Activated CD4-positive, alpha-beta memory T cell treated with anti-CD3 and anti-CD28 coated beads for 36 hours (primary cell): ENCODE data around the gene ARHGAP18. TPM values are rescaled to one million over a fixed set of nuclear protein-coding genes. Genes with fewer than 3 reads are reported as not detected.
A peak's percentile ranks its signal among the peaks of the same experiment; 100 is the strongest.

Source experiments
- CTCF ChIA-PET: fragments of 350-600 bp; sonication (Branson Sonifier 250); formaldehyde crosslinking; loops from one replicate; lab custom pipeline; 2021; ENCODE audit warnings: antibody characterized with exemption, inconsistent platforms; lab: Charles Lee
- POLR2A ChIA-PET: fragments of 350-600 bp; sonication (Branson Sonifier 250); formaldehyde crosslinking; loops from one replicate; lab custom pipeline; 2021; ENCODE audit warnings: antibody characterized with exemption; lab: Charles Lee
- DNase-seq: peaks from one replicate; pipeline ENCODE4 v3.0.0-alpha.2; 2020
- H3K27ac Mint-ChIP-seq: one replicate; pipeline ENCODE4 v1.8.0; 2021; ENCODE audit warnings: mixed read lengths
- H3K27me3 Mint-ChIP-seq: one replicate; pipeline ENCODE4 v1.8.0; 2021; ENCODE audit warnings: mixed read lengths
- H3K36me3 Mint-ChIP-seq: one replicate; pipeline ENCODE4 v1.8.0; 2021; ENCODE audit warnings: mixed read lengths
- H3K4me1 Mint-ChIP-seq: one replicate; pipeline ENCODE4 v1.8.0; 2021; ENCODE audit warnings: low read depth, mixed read lengths
- H3K4me3 Mint-ChIP-seq: one replicate; pipeline ENCODE4 v1.8.0; 2021; ENCODE audit warnings: mild to moderate bottlenecking, mixed read lengths
- H3K9me3 Mint-ChIP-seq: one replicate; pipeline ENCODE4 v1.8.0; 2021; ENCODE audit warnings: mixed read lengths
- intact Hi-C: fragments of 100-400 bp; cut with micrococcal nuclease; formaldehyde crosslinking; loops from one replicate; pipeline ENCODE4 v1.15.1; 2023
- total RNA-seq, 2 experiments: library from RNA; stranded (reverse); gene quantifications; one replicate each; pipeline ENCODE4 v1.2.3, GENCODE V29; 2021

ARHGAP18 gene
- total RNA-seq, 2 experiments from 2014 or later = 7.0 to 9.2 TPM

- ChIA-PET POLR2A (no interaction called here), CTCF (interaction anchor here (0.6 to 1.0 kb wide), 2 partner anchors 14 to 415 kb away, joined by 3 read pairs; no protein-coding TSS in a partner anchor)
- Mint-ChIP-seq H3K4me3 (no peak overlapping the region), H3K36me3 (peaks cover 4% of the 10 kb centered on the region), H3K9me3 (no peaks in the 10 kb centered on the region), H3K27ac (no peak overlapping the region), H3K4me1 (peaks cover 5% of the 10 kb centered on the region), H3K27me3 (no peaks in the 10 kb centered on the region)
- no peak for DNase-seq
- intact Hi-C loops = no loop called here
Measured at GRCh38 chr6:129605967-129606366, 104.0 kb downstream of the ARHGAP18 start.

DNA sequence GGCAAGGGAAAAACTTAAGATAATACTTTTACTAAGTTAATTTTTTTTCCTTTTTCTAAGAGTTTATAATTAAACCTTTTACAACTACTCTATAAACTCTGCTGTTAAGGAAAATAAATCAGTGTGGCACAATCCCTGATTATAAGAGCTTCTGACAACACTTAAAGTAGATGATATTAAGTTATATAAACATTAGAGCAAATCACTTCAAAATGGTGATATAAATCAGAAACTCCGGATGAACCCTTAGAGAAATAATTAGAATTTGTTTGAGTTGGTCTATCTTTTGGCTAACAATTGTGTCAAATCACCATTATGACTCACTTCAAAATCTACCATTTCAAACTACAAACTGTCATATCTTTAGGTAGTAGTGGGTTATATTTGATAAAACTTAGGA is 104.9 kb downstream of the ARHGAP18 start:
- ChIA-PET POLR2A (no interaction called here), CTCF (interaction anchor here (0.8 kb wide), 2 partner anchors 125 to 416 kb away, joined by 3 read pairs; no protein-coding TSS in a partner anchor)
- no peaks in the 10 kb centered on the region for H3K27me3 Mint-ChIP-seq
- no peak for DNase-seq
- peaks cover 2% of the 10 kb centered on the region for H3K36me3 Mint-ChIP-seq
- intact Hi-C loops = no loop called here
- no peaks in the 10 kb centered on the region for H3K9me3 Mint-ChIP-seq
- no peak overlapping the region for H3K4me3 Mint-ChIP-seq
- no peak overlapping the region for H3K27ac Mint-ChIP-seq
- H3K4me1 Mint-ChIP-seq = peaks cover 5% of the 10 kb centered on the region

- ChIA-PET CTCF (interaction anchor here (0.8 to 1.4 kb wide), 4 partner anchors 105 to 417 kb away, joined by 3 to 6 read pairs (median 3); no protein-coding TSS in a partner anchor), POLR2A (no interaction called here)
- intact Hi-C loops = no loop called here
- Mint-ChIP-seq H3K36me3 (no peaks in the 10 kb centered on the region), H3K9me3 (no peaks in the 10 kb centered on the region), H3K27me3 (no peaks in the 10 kb centered on the region), H3K27ac (no peak overlapping the region), H3K4me3 (no peak overlapping the region), H3K4me1 (peaks cover 5% of the 10 kb centered on the region)
- no peak for DNase-seq
Measured at GRCh38 chr6:129604321-129604720, 105.7 kb downstream of the ARHGAP18 start.

DNA sequence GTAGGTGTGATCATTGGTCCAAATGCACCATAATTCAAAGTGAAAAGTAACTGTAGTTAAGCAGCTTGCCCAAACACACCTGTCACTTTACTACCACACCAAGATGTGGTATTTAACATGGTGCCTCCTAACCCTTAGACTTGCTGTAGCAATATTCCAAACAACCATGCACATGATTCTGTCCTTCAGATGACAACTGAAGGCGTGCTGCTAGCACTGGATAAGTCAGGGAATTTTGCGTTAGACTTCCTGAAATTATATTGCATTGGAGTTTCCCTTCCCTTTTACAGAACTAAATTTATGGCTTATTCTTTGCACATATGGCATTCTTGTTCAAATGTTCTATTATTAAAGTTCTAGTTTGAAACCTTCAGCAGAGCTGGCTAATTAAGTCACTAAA is 106.2 kb downstream of the ARHGAP18 start:
- intact Hi-C loops = no loop called here
- DNase-seq = no peak
- no peak overlapping the region for H3K27ac Mint-ChIP-seq
- no peaks in the 10 kb centered on the region for H3K9me3 Mint-ChIP-seq
- ChIA-PET CTCF (interaction anchor here (1.1 to 1.4 kb wide), 2 partner anchors 104 to 171 kb away, joined by 3 to 6 read pairs; no protein-coding TSS in a partner anchor), POLR2A (no interaction called here)
- H3K4me3 Mint-ChIP-seq = no peak overlapping the region
- peaks cover 5% of the 10 kb centered on the region for H3K4me1 Mint-ChIP-seq
- no peaks in the 10 kb centered on the region for H3K36me3 Mint-ChIP-seq
- H3K27me3 Mint-ChIP-seq = no peaks in the 10 kb centered on the region

GRCh38 chr6:129601323-129601722 is 108.7 kb downstream of the ARHGAP18 start:
- DNase-seq = no peak
- Mint-ChIP-seq H3K27me3 (no peaks in the 10 kb centered on the region), H3K36me3 (no peaks in the 10 kb centered on the region), H3K4me3 (no peak overlapping the region), H3K27ac (no peak overlapping the region), H3K4me1 (no peaks in the 10 kb centered on the region), H3K9me3 (no peaks in the 10 kb centered on the region)
- intact Hi-C loops = no loop called here
- ChIA-PET CTCF (interaction anchor here (0.7 to 6.4 kb wide), 3 partner anchors 109 to 174 kb away, joined by 3 to 125 read pairs (median 5); partner anchors contain the start of gene ARHGAP18), POLR2A (no interaction called here)

DNA sequence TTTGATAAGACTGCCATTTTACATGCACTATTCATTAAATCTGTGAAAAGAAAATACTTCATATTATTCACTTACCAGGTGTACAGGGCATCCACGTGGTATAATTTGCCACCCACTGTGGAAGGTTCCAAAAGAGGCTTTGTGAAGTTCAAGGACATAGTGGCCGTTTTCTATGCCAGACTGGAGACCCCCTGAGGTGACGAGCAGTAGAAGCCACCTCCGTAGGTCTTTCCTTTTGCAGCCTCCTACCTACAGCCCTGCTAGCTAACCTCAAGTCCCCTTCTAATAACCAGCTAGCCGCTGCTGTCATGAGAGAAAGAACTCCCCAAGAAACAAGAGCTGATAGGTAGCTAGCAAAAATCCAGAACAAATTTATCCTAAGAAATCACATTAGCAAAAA is 110.5 kb downstream of the ARHGAP18 start:
- no peak for DNase-seq
- intact Hi-C loops = loop anchor here (2.0 kb wide), 2 partner anchors 73 to 339 kb away; no protein-coding TSS in a partner anchor
- Mint-ChIP-seq H3K4me3 (no peak overlapping the region), H3K4me1 (no peaks in the 10 kb centered on the region), H3K9me3 (no peaks in the 10 kb centered on the region), H3K36me3 (no peaks in the 10 kb centered on the region), H3K27me3 (no peaks in the 10 kb centered on the region), H3K27ac (no peak overlapping the region)
- ChIA-PET CTCF (interaction anchor here (0.6 to 6.4 kb wide), 9 partner anchors 72 to 422 kb away, joined by 3 to 125 read pairs (median 21); no protein-coding TSS in a partner anchor), POLR2A (no interaction called here)

DNA sequence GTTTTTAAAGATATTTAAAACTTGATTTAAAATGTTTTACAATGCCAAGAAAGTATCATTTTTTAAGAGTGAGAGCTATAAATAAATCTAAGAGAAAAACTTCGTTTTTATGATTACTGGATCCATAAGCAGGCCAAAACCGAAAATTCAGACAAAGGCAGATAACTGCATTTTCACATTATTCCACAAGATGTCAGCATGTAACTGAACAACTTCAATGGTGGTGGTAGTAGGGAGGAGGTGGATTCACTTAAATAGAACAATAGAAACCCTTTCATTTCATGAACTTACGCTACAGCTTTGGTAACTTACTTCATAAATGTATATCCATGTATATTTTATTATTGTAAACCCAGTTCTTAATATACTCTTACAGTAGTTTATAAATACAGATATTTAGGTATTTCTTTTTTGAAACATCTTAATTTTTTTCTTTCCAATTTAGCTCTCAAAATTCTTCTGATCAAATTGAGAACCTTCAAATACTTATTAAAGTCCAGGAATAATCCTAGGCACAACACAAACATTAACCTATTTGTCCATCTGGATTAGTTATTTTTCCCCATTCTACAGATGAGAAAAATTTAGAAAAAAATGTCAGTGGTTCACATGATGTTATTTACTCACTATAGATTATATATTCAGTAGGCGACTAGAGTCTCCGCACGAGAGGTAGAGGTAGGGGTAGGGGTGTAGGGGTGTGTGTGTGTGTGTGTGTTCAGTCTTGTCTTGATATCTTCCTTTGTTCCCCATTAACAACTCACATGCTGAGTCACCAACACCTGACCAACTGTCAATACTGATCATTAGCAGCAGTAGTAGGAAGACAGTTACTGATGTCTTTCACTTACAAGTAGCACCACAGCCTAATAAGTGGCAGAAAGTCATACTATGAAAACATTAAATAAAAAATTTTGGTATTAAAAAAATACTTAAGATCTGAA is 111.5 kb downstream of the ARHGAP18 start:
- no peak overlapping the region for H3K4me3 Mint-ChIP-seq
- no peaks in the 10 kb centered on the region for H3K4me1 Mint-ChIP-seq
- intact Hi-C loops = loop anchor here (1.0 to 2.0 kb wide), 6 partner anchors 74 to 423 kb away; no protein-coding TSS in a partner anchor
- CTCF ChIA-PET = interaction anchor here (0.6 to 6.4 kb wide), 51 partner anchors 8 to 846 kb away, joined by 3 to 125 read pairs (median 4); partner anchors contain the start of gene ARHGAP18
- no peak overlapping the region for H3K27ac Mint-ChIP-seq
- H3K36me3 Mint-ChIP-seq = no peaks in the 10 kb centered on the region
- H3K27me3 Mint-ChIP-seq = no peaks in the 10 kb centered on the region
- DNase-seq = no peak
- POLR2A ChIA-PET = interaction anchor here (1.2 kb wide), 1 partner anchor 132 kb away, joined by 3 read pairs; no protein-coding TSS in a partner anchor
- H3K9me3 Mint-ChIP-seq = no peaks in the 10 kb centered on the region

DNA sequence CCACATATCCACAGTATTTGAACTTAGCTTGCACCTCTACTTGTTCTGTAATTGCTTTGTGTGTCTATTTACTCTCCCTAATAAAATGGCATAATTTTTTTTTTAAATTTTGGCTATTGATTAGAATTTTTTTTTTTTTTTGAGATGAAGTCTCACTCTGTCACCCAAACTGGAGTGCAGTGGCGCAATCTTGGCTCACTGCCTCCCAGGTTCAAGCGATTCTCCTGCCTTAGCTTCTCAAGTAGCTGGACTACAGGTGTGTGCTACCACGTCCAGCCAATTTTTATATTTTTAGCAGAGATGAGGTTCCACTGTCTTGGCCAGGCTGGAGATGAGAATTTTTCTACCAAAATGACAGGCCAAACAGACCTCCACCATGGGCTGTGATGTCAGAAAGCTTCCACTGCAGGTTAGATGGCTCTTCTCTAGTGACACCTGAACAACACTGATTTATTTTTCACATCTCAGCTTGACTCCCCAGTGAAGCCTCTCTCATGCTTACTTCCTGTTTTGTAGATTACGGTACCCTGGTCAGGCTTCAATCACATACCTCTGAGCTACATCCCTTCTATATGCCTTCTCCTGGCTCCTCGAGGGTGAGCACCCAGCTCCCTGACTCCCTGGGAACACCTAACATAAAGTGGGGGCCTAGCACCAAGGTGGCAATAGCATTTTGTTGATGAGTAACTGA is 112.8 kb downstream of the ARHGAP18 start:
- Mint-ChIP-seq H3K4me3 (no peak overlapping the region), H3K36me3 (no peaks in the 10 kb centered on the region), H3K9me3 (no peaks in the 10 kb centered on the region), H3K4me1 (no peaks in the 10 kb centered on the region), H3K27ac (no peak overlapping the region), H3K27me3 (no peaks in the 10 kb centered on the region)
- intact Hi-C loops = no loop called here
- ChIA-PET CTCF (interaction anchor here (0.5 to 6.4 kb wide), 33 partner anchors 13 to 697 kb away, joined by 3 to 125 read pairs (median 6); partner anchors contain the start of gene ARHGAP18), POLR2A (interaction anchor here (1.2 kb wide), 1 partner anchor 65 kb away, joined by 3 read pairs; no protein-coding TSS in a partner anchor)
- no peak for DNase-seq

- H3K4me1 Mint-ChIP-seq = no peaks in the 10 kb centered on the region
- intact Hi-C loops = no loop called here
- H3K9me3 Mint-ChIP-seq = no peaks in the 10 kb centered on the region
- ChIA-PET CTCF (interaction anchor here (0.5 to 6.4 kb wide), 7 partner anchors 26 to 425 kb away, joined by 3 to 125 read pairs (median 24); no protein-coding TSS in a partner anchor), POLR2A (interaction anchor here (1.2 kb wide), 1 partner anchor 66 kb away, joined by 3 read pairs; no protein-coding TSS in a partner anchor)
- H3K36me3 Mint-ChIP-seq = no peaks in the 10 kb centered on the region
- H3K4me3 Mint-ChIP-seq = no peak overlapping the region
- H3K27me3 Mint-ChIP-seq = no peaks in the 10 kb centered on the region
- no peak for DNase-seq
- no peak overlapping the region for H3K27ac Mint-ChIP-seq
Measured at GRCh38 chr6:129596522-129596921, 113.5 kb downstream of the ARHGAP18 start.

DNA sequence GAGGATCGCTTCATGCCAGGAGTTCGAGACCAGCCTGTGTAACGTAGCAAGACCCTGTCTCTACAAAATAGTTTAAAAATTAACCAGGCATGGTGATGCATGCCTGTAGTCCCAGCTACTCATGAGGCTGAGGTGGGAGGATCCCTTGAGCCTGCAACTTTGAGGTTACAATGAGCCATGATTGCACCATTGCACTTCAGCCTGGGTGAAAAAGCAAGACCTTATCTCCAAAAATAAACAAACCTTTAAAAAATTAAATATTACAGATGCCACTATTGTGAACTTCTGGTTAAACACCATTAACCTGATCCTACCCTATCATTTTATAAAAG is 116.8 kb downstream of the ARHGAP18 start:
- H3K27me3 Mint-ChIP-seq = no peaks in the 10 kb centered on the region
- ChIA-PET POLR2A (no interaction called here), CTCF (no interaction called here)
- no peak for DNase-seq
- H3K36me3 Mint-ChIP-seq = no peaks in the 10 kb centered on the region
- H3K9me3 Mint-ChIP-seq = no peaks in the 10 kb centered on the region
- H3K4me1 Mint-ChIP-seq = no peaks in the 10 kb centered on the region
- no peak overlapping the region for H3K27ac Mint-ChIP-seq
- intact Hi-C loops = no loop called here
- H3K4me3 Mint-ChIP-seq = no peak overlapping the region

GRCh38 chr6:129592516-129593232 is 117.3 kb downstream of the ARHGAP18 start:
- no peaks in the 10 kb centered on the region for H3K4me1 Mint-ChIP-seq
- H3K27ac Mint-ChIP-seq = no peak overlapping the region
- ChIA-PET CTCF (interaction anchor here (0.9 to 3.0 kb wide), 2 partner anchors 92 to 93 kb away, joined by 3 to 8 read pairs; no protein-coding TSS in a partner anchor), POLR2A (no interaction called here)
- H3K9me3 Mint-ChIP-seq = peaks cover 2% of the 10 kb centered on the region
- DNase-seq = peak; percentile 34
- H3K27me3 Mint-ChIP-seq = no peaks in the 10 kb centered on the region
- intact Hi-C loops = no loop called here
- no peak overlapping the region for H3K4me3 Mint-ChIP-seq
- peaks cover 2% of the 10 kb centered on the region for H3K36me3 Mint-ChIP-seq
